Panc1 (cell line): ENCODE measurements around the gene OR4E2.

Experiments used
- POLR2AphosphoS5 ChIP-seq: IDR thresholded peaks from 2 replicates; pipeline ENCODE4 v1.6.1; 2012; ENCODE audit warnings: mild to moderate bottlenecking, low read depth, low read length, moderate library complexity
- TCF7L2 ChIP-seq: IDR thresholded peaks from 2 replicates; pipeline ENCODE4 v1.6.1; 2011; ENCODE audit warnings: mild to moderate bottlenecking, low read depth, low read length, inconsistent platforms
- TF ChIP-seq, protein P1 (sequence below): fragments of 450-650 bp; IDR thresholded peaks from 2 replicates; pipeline ENCODE4 v1.5.1; 2017; ENCODE audit warnings: mild to moderate bottlenecking
- TF ChIP-seq, protein P2 (sequence below), 2 experiments: IDR thresholded peaks; 2 replicates each; pipeline ENCODE4 v1.6.1; 2011 to 2012; ENCODE audit warnings: low read depth in 2 of 2, control low read depth in 1 of 2, low read length in 1 of 2, mild to moderate bottlenecking in 1 of 2, moderate library complexity in 1 of 2; ENCODE audit not compliant: insufficient read depth in 1 of 2

DNA sequence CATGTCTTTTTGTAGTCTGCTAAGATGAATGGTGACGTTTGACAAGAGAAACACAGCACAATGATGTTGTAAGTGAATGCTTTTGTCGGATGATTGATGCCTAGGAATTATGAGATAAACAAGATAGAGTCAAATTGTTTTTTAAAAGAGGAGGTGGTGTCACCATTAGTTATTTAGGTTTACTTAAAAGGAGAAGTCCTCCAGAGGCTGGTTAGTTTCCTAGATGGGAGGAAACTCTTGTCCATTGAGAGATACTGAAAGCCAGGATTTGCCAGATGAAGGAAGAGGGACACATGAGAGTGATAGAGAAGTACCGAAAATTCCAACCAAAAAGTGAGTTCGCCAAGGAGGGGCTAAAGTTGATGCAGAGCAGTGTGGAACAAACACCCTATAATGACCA, 18.8 kb upstream of the OR4E2 start, which contains the start of gene OR10G2:
- TF ChIP-seq, protein P1, sequence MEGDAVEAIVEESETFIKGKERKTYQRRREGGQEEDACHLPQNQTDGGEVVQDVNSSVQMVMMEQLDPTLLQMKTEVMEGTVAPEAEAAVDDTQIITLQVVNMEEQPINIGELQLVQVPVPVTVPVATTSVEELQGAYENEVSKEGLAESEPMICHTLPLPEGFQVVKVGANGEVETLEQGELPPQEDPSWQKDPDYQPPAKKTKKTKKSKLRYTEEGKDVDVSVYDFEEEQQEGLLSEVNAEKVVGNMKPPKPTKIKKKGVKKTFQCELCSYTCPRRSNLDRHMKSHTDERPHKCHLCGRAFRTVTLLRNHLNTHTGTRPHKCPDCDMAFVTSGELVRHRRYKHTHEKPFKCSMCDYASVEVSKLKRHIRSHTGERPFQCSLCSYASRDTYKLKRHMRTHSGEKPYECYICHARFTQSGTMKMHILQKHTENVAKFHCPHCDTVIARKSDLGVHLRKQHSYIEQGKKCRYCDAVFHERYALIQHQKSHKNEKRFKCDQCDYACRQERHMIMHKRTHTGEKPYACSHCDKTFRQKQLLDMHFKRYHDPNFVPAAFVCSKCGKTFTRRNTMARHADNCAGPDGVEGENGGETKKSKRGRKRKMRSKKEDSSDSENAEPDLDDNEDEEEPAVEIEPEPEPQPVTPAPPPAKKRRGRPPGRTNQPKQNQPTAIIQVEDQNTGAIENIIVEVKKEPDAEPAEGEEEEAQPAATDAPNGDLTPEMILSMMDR = no peak
- no peak for TF ChIP-seq POLR2AphosphoS5
- no peak for TF ChIP-seq TCF7L2
- TF ChIP-seq, protein P2, sequence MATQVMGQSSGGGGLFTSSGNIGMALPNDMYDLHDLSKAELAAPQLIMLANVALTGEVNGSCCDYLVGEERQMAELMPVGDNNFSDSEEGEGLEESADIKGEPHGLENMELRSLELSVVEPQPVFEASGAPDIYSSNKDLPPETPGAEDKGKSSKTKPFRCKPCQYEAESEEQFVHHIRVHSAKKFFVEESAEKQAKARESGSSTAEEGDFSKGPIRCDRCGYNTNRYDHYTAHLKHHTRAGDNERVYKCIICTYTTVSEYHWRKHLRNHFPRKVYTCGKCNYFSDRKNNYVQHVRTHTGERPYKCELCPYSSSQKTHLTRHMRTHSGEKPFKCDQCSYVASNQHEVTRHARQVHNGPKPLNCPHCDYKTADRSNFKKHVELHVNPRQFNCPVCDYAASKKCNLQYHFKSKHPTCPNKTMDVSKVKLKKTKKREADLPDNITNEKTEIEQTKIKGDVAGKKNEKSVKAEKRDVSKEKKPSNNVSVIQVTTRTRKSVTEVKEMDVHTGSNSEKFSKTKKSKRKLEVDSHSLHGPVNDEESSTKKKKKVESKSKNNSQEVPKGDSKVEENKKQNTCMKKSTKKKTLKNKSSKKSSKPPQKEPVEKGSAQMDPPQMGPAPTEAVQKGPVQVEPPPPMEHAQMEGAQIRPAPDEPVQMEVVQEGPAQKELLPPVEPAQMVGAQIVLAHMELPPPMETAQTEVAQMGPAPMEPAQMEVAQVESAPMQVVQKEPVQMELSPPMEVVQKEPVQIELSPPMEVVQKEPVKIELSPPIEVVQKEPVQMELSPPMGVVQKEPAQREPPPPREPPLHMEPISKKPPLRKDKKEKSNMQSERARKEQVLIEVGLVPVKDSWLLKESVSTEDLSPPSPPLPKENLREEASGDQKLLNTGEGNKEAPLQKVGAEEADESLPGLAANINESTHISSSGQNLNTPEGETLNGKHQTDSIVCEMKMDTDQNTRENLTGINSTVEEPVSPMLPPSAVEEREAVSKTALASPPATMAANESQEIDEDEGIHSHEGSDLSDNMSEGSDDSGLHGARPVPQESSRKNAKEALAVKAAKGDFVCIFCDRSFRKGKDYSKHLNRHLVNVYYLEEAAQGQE (IDR thresholded peaks at IDR 0.05; ENCODE audit: insufficient read depth in 1 of 2, low read depth in 2 of 2, low read length in 1 of 2) = no peak
